Sigmoid colon (tissue), 4 donors: ENCODE measurements around the gene LIAS.

ENCODE experiments used
- EP300 ChIP-seq, 4 donors: sonication (generic); formaldehyde crosslinking; IDR thresholded peaks; one replicate each; pipeline ENCODE4 v1.6.1; 2017; ENCODE audit warnings: antibody characterized with exemption in 4 of 4
- TF ChIP-seq, protein P1 (sequence below), 4 experiments: fragments of 450-650 bp in 3 of 4; fragments of 200-600 bp in 1 of 4; IDR thresholded peaks; one replicate each; pipeline ENCODE4 v1.5.1; 2016 to 2019; ENCODE audit warnings: antibody characterized with exemption in 4 of 4, mild to moderate bottlenecking in 3 of 4, moderate library complexity in 2 of 4

DNA sequence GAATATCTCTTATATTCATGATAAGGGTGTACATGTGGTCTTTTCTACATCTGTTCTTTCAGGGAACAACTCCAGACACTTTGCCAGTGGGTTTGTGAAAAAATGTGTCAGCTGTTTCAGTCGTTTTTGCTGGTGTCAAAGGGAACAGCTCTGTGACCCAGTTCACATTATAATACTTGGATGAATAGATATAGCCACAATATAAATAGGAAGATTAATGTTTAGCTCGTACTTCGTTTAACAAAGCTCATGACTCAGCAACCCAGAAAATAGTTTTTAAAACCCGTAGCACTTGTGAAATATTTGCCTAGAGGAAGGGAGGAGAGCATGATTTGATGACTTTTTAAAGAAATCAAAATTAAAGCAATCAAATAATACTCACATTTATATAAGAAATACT lies 7.9 kb downstream of the LIAS start:
- no peak for TF ChIP-seq EP300 (IDR thresholded peaks at IDR 0.05)
- TF ChIP-seq, protein P1, sequence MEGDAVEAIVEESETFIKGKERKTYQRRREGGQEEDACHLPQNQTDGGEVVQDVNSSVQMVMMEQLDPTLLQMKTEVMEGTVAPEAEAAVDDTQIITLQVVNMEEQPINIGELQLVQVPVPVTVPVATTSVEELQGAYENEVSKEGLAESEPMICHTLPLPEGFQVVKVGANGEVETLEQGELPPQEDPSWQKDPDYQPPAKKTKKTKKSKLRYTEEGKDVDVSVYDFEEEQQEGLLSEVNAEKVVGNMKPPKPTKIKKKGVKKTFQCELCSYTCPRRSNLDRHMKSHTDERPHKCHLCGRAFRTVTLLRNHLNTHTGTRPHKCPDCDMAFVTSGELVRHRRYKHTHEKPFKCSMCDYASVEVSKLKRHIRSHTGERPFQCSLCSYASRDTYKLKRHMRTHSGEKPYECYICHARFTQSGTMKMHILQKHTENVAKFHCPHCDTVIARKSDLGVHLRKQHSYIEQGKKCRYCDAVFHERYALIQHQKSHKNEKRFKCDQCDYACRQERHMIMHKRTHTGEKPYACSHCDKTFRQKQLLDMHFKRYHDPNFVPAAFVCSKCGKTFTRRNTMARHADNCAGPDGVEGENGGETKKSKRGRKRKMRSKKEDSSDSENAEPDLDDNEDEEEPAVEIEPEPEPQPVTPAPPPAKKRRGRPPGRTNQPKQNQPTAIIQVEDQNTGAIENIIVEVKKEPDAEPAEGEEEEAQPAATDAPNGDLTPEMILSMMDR (IDR thresholded peaks at IDR 0.05): no peak
